ENCODE data around the gene RBAK.

DNA sequence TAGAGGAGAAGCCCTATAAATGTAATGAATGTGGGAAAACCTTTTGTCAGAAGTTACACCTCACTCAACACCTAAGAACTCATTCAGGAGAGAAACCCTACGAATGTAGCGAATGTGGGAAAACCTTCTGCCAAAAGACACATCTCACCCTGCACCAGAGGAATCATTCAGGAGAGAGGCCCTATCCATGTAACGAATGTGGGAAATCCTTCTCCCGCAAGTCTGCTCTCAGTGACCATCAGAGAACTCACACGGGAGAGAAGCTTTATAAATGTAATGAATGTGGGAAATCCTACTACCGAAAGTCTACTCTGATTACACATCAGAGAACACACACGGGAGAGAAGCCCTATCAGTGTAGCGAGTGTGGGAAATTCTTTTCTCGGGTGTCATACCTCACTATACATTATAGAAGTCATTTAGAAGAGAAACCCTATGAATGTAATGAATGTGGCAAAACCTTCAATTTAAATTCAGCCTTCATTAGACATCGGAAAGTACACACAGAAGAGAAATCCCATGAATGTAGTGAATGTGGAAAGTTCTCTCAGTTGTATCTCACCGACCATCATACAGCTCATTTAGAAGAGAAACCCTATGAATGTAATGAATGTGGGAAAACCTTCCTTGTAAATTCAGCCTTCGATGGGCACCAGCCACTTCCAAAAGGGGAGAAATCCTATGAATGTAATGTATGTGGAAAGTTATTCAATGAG is 18.9 kb downstream of the RBAK start:
- no peak for TF ChIP-seq CTCF (IDR thresholded peaks at IDR 0.05)
- no peak for TF ChIP-seq POLR2A (IDR thresholded peaks at IDR 0.05)
